Stimulated activated CD8-positive, alpha-beta memory T cell treated with anti-CD3 and anti-CD28 coated beads, Interleukin-4, amount 100 ng/mL, for 24 hours (primary cell): ENCODE measurements around the gene APCDD1L.

Source experiments
- DNase-seq: peaks from one replicate; pipeline ENCODE4 v3.0.0-alpha.2; 2020; ENCODE audit warnings: low read depth

Gene APCDD1L

GRCh38 chr20:58545565-58546415 lies 30.6 kb upstream of the APCDD1L start:
- no peak for DNase-seq

GRCh38 chr20:58544891-58545290 lies 29.7 kb upstream of the APCDD1L start:
- DNase-seq, result no peak

- no peak for DNase-seq
Measured at GRCh38 chr20:58544286-58544685, 29.1 kb upstream of the APCDD1L start.

- DNase-seq, result no peak
Measured at GRCh38 chr20:58543274-58543673, 28.1 kb upstream of the APCDD1L start.

- DNase-seq, result no peak
Measured at GRCh38 chr20:58542411-58543095, 27.4 kb upstream of the APCDD1L start.

- DNase-seq, result peak; percentile 6
Measured at GRCh38 chr20:58542034-58542410, 26.8 kb upstream of the APCDD1L start.

GRCh38 chr20:58538752-58539151 lies 23.6 kb upstream of the APCDD1L start:
- DNase-seq, result no peak

- no peak for DNase-seq
Measured at GRCh38 chr20:58537831-58538230, 22.6 kb upstream of the APCDD1L start.

GRCh38 chr20:58536289-58536688 lies 21.1 kb upstream of the APCDD1L start:
- no peak for DNase-seq

GRCh38 chr20:58531657-58532056 lies 16.5 kb upstream of the APCDD1L start:
- no peak for DNase-seq

- DNase-seq, result no peak
Measured at GRCh38 chr20:58531063-58531462, 15.9 kb upstream of the APCDD1L start.

- DNase-seq, result no peak
Measured at GRCh38 chr20:58528412-58528811, 13.2 kb upstream of the APCDD1L start.

GRCh38 chr20:58526411-58526810 lies 11.2 kb upstream of the APCDD1L start:
- DNase-seq, result no peak

- no peak for DNase-seq
Measured at GRCh38 chr20:58524814-58525213, 9.6 kb upstream of the APCDD1L start.

- no peak for DNase-seq
Measured at GRCh38 chr20:58523971-58524315, 8.7 kb upstream of the APCDD1L start.

- DNase-seq, result no peak
Measured at GRCh38 chr20:58523072-58523970, 8.1 kb upstream of the APCDD1L start.

- no peak for DNase-seq
Measured at GRCh38 chr20:58522666-58523065, 7.5 kb upstream of the APCDD1L start.

- no peak for DNase-seq
Measured at GRCh38 chr20:58521763-58522162, 6.6 kb upstream of the APCDD1L start.

- DNase-seq, result no peak
Measured at GRCh38 chr20:58519940-58520712, 4.9 kb upstream of the APCDD1L start.

GRCh38 chr20:58518896-58519593 lies 3.8 kb upstream of the APCDD1L start:
- DNase-seq, result no peak

- no peak for DNase-seq
Measured at GRCh38 chr20:58518387-58518786, 3.2 kb upstream of the APCDD1L start.
